PFSK-1 (cell line): ENCODE results near the gene BTBD1.

ENCODE experiments used
- POLR2AphosphoS5 ChIP-seq: IDR thresholded peaks from 2 replicates; pipeline ENCODE4 v1.6.1; 2012; ENCODE audit warnings: low read depth, mild to moderate bottlenecking, control low read depth, low read length, moderate library complexity
- SIN3A ChIP-seq: IDR thresholded peaks from 2 replicates; pipeline ENCODE4 v1.6.1; 2012; ENCODE audit warnings: mild to moderate bottlenecking, low read length, moderate library complexity, borderline replicate concordance; ENCODE audit not compliant: insufficient read depth
- TAF1 ChIP-seq: IDR thresholded peaks from 2 replicates; pipeline ENCODE4 v1.6.1; 2012; ENCODE audit warnings: low read length, control low read depth, borderline replicate concordance; ENCODE audit not compliant: insufficient read depth
- TF ChIP-seq, protein P1 (sequence below), 2 experiments: IDR thresholded peaks; 2 replicates each; pipeline versions ENCODE4 v1.6.1 to v1.8.0; 2011 to 2012; ENCODE audit warnings: low read depth in 2 of 2, low read length in 2 of 2, control low read depth in 1 of 2, inconsistent platforms in 1 of 2, mild to moderate bottlenecking in 1 of 2, moderate library complexity in 1 of 2; ENCODE audit not compliant: insufficient read depth in 1 of 2

DNA sequence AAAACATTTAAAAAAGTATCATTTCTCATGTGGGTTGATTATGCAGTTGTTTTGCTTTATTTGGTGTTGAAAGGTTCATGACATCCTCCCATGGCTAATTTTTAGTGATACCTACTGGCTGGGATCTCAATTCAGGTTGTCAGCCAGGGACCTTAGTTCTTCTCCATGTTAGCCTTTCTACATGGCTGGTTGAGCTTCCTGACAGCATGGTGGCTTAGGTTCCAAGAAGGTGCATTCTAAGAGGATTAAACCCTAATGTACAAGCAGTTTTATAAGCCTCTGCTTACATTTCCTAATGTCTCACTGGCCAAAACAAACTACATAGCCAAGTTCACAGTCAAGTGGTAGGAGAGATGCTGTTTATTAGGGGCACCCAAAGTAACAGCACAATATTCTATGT, 31.0 kb upstream of the BTBD1 start:
- no peak for TF ChIP-seq SIN3A
- no peak for TF ChIP-seq TAF1
- TF ChIP-seq POLR2AphosphoS5 = no peak
- TF ChIP-seq, protein P1, sequence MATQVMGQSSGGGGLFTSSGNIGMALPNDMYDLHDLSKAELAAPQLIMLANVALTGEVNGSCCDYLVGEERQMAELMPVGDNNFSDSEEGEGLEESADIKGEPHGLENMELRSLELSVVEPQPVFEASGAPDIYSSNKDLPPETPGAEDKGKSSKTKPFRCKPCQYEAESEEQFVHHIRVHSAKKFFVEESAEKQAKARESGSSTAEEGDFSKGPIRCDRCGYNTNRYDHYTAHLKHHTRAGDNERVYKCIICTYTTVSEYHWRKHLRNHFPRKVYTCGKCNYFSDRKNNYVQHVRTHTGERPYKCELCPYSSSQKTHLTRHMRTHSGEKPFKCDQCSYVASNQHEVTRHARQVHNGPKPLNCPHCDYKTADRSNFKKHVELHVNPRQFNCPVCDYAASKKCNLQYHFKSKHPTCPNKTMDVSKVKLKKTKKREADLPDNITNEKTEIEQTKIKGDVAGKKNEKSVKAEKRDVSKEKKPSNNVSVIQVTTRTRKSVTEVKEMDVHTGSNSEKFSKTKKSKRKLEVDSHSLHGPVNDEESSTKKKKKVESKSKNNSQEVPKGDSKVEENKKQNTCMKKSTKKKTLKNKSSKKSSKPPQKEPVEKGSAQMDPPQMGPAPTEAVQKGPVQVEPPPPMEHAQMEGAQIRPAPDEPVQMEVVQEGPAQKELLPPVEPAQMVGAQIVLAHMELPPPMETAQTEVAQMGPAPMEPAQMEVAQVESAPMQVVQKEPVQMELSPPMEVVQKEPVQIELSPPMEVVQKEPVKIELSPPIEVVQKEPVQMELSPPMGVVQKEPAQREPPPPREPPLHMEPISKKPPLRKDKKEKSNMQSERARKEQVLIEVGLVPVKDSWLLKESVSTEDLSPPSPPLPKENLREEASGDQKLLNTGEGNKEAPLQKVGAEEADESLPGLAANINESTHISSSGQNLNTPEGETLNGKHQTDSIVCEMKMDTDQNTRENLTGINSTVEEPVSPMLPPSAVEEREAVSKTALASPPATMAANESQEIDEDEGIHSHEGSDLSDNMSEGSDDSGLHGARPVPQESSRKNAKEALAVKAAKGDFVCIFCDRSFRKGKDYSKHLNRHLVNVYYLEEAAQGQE (IDR thresholded peaks at IDR 0.05; ENCODE audit: insufficient read depth in 1 of 2, low read depth in 2 of 2, low read length in 2 of 2) = no peak
